Thoracic aorta (tissue), 2 donors: ENCODE data around the gene ERC1. TPM values are rescaled to one million over a fixed set of nuclear protein-coding genes. Genes with fewer than 3 reads are reported as not detected.

Experiments used
- ATAC-seq: fragments of 150-250 bp; one replicate; pipeline ENCODE4 v1.8.0; 2017; ENCODE audit warnings: low read depth; ENCODE audit not compliant: insufficient number of reproducible peaks, low FRiP score
- DNase-seq: peaks from one replicate; pipeline ENCODE4 v3.0.0-alpha.2; 2020; ENCODE audit warnings: low spot score
- H3K27ac ChIP-seq, 2 donors: fragments of 200-600 bp; sonication (generic); 1 replicate in 1 of 2; 2 replicates in 1 of 2; pipeline ENCODE4 v1.5.1; 2016; ENCODE audit warnings: mild to moderate bottlenecking in 2 of 2, moderate library complexity in 2 of 2
- H3K27me3 ChIP-seq: fragments of 200-600 bp; sonication (generic); replicated peaks from 2 replicates; pipeline ENCODE4 v1.6.0; 2016; ENCODE audit warnings: mild to moderate bottlenecking; ENCODE audit not compliant: insufficient read depth
- H3K36me3 ChIP-seq: fragments of 200-600 bp; sonication (generic); one replicate; pipeline ENCODE4 v1.5.1; 2016
- H3K4me1 ChIP-seq, 2 donors: fragments of 200-600 bp; sonication (generic); 1 replicate in 1 of 2; 2 replicates in 1 of 2; pipeline versions ENCODE4 v1.5.1 to v1.6.0; 2016; ENCODE audit warnings: low read depth in 2 of 2, mild to moderate bottlenecking in 1 of 2; ENCODE audit not compliant: control insufficient read depth in 1 of 2
- H3K4me3 ChIP-seq: fragments of 200-600 bp; sonication (generic); 2 replicates; pipeline ENCODE4 v1.5.1; 2016; ENCODE audit warnings: mild to moderate bottlenecking
- H3K9me3 ChIP-seq: fragments of 200-600 bp; sonication (generic); 2 replicates; pipeline ENCODE4 v1.5.1; 2016
- CTCF ChIP-seq: fragments of 200-600 bp; sonication (generic); IDR thresholded peaks from one replicate; pipeline ENCODE4 v1.5.1; 2019; ENCODE audit warnings: antibody characterized with exemption
- total RNA-seq, 2 donors: library from RNA; depleted of rRNA; stranded (reverse); fragments of >200 nt; gene quantifications; one replicate each; pipeline versions ENCODE4 v1.1.0 to v1.2.3, GENCODE V29; 2016

Gene ERC1
- total RNA-seq, 2 donors from 2014 or later = 45.8 to 80.0 TPM

- no peak overlapping the region for H3K27ac ChIP-seq
- DNase-seq (no peak), ATAC-seq (no peak)
- no peak for TF ChIP-seq CTCF
- no peak overlapping the region for H3K4me3 ChIP-seq
- H3K9me3 ChIP-seq = no peaks in the 10 kb centered on the region
- no peaks in the 10 kb centered on the region for H3K36me3 ChIP-seq
- no peaks in the 10 kb centered on the region for H3K4me1 ChIP-seq
- H3K27me3 ChIP-seq = no peaks in the 10 kb centered on the region
Measured at GRCh38 chr12:1157046-1157445, 166.0 kb downstream of the ERC1 start.

- DNase-seq (no peak), ATAC-seq (no peak)
- no peaks in the 10 kb centered on the region for H3K9me3 ChIP-seq
- no peaks in the 10 kb centered on the region for H3K4me1 ChIP-seq
- H3K27me3 ChIP-seq = no peaks in the 10 kb centered on the region
- no peak for TF ChIP-seq CTCF
- no peak overlapping the region for H3K27ac ChIP-seq
- no peaks in the 10 kb centered on the region for H3K36me3 ChIP-seq
- no peak overlapping the region for H3K4me3 ChIP-seq
Measured at GRCh38 chr12:1161197-1161596, 170.2 kb downstream of the ERC1 start.

GRCh38 chr12:1162081-1162760 lies 171.2 kb downstream of the ERC1 start:
- no peaks in the 10 kb centered on the region for H3K36me3 ChIP-seq
- no peaks in the 10 kb centered on the region for H3K4me1 ChIP-seq
- TF ChIP-seq CTCF = no peak
- no peaks in the 10 kb centered on the region for H3K9me3 ChIP-seq
- H3K27ac ChIP-seq = no peak overlapping the region
- DNase-seq (no peak), ATAC-seq (no peak)
- H3K4me3 ChIP-seq = no peak overlapping the region
- H3K27me3 ChIP-seq = no peaks in the 10 kb centered on the region

GRCh38 chr12:1167784-1168183 lies 176.8 kb downstream of the ERC1 start:
- no peak for ATAC-seq
- TF ChIP-seq CTCF = no peak
- Histone ChIP-seq H3K4me1 (no peaks in the 10 kb centered on the region), H3K36me3 (peaks cover 4% of the 10 kb centered on the region), H3K9me3 (no peaks in the 10 kb centered on the region), H3K4me3 (no peak overlapping the region), H3K27ac (no peak overlapping the region), H3K27me3 (no peaks in the 10 kb centered on the region)
- DNase-seq = no peak

GRCh38 chr12:1170411-1170810 lies 179.4 kb downstream of the ERC1 start:
- H3K4me3 ChIP-seq = no peak overlapping the region
- DNase-seq (no peak), ATAC-seq (no peak)
- no peaks in the 10 kb centered on the region for H3K27me3 ChIP-seq
- H3K36me3 ChIP-seq = peaks cover 4% of the 10 kb centered on the region
- TF ChIP-seq CTCF = no peak
- H3K27ac ChIP-seq = no peak overlapping the region
- no peaks in the 10 kb centered on the region for H3K9me3 ChIP-seq
- H3K4me1 ChIP-seq = no peaks in the 10 kb centered on the region
